ENCODE measurements around the gene HOATZ. TPM values are rescaled to one million over a fixed set of nuclear protein-coding genes. Genes with fewer than 3 reads are reported as not detected.

HOATZ gene
- total RNA-seq, 1 experiment from 2014 or later, result not detected

DNA sequence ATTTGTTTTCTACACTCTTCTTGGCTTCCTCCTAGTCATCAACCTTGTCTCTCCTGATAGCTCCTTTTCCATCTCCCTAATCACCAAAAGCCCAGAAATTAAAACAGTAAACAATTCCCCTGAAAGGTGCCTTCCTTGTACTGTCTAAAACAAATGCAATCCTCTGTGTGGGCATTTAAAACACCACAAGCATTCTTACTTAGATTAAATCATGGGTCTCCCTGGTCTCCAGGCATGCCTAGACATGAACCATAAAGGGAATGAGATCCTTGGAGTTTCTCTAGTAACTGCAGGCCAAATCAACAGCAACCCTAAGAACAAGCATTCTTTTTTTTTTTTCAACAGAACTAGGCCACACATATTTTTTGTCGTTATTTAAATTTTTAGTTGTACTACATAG is 4.3 kb upstream of the HOATZ start:
- no peak overlapping the region for H3K9ac ChIP-seq (ENCODE audit: low read length)
- BruUV-seq (replicated peaks), result no TSS peak
- ChIA-PET RAD21 (ENCODE audit: low non-redundant PET in 1 of 2, low total read pairs in 2 of 2, uncharacterized antibody in 2 of 2, unreplicated experiment in 2 of 2) (no interaction called here), CTCF (no interaction called here), POLR2A (no interaction called here)
- intact Hi-C loops (cut with micrococcal nuclease), result no loop called here
- no peaks in the 10 kb centered on the region for H3K36me3 ChIP-seq (ENCODE audit: control insufficient read depth in 1 of 2, insufficient read depth in 2 of 2, low read length in 2 of 2)
- H3K4me3 ChIP-seq (replicated peaks in 1 of 2; ENCODE audit: low read depth in 1 of 2, low read length in 2 of 2), result no peak overlapping the region
- no peaks in the 10 kb centered on the region for H3K9me3 ChIP-seq (ENCODE audit: control insufficient read depth in 1 of 2, insufficient read depth in 1 of 2, low read depth in 1 of 2, low read length in 2 of 2)
- no peak overlapping the region for H3K27ac ChIP-seq (ENCODE audit: low read depth, low read length)
- no peaks in the 10 kb centered on the region for H3K4me1 ChIP-seq (ENCODE audit: control insufficient read depth in 1 of 2, insufficient read depth in 2 of 2, low read length in 2 of 2)
- no peak for TF ChIP-seq EGR1 (IDR thresholded peaks at IDR 0.05; ENCODE audit: low read depth)
- TF ChIP-seq, protein P1, sequence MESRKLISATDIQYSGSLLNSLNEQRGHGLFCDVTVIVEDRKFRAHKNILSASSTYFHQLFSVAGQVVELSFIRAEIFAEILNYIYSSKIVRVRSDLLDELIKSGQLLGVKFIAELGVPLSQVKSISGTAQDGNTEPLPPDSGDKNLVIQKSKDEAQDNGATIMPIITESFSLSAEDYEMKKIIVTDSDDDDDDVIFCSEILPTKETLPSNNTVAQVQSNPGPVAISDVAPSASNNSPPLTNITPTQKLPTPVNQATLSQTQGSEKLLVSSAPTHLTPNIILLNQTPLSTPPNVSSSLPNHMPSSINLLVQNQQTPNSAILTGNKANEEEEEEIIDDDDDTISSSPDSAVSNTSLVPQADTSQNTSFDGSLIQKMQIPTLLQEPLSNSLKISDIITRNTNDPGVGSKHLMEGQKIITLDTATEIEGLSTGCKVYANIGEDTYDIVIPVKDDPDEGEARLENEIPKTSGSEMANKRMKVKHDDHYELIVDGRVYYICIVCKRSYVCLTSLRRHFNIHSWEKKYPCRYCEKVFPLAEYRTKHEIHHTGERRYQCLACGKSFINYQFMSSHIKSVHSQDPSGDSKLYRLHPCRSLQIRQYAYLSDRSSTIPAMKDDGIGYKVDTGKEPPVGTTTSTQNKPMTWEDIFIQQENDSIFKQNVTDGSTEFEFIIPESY (IDR thresholded peaks at IDR 0.05; ENCODE audit: extremely low read depth, insufficient replicate concordance, low read length), result no peak
- TF ChIP-seq SP1 (IDR thresholded peaks at IDR 0.05; ENCODE audit: low read depth), result no peak
- TF ChIP-seq CEBPB (IDR thresholded peaks at IDR 0.05; ENCODE audit: low read depth), result no peak
- TF ChIP-seq EZH2phosphoT487 (IDR thresholded peaks at IDR 0.05; ENCODE audit: borderline replicate concordance), result no peak
- no peak for TF ChIP-seq SRF (IDR thresholded peaks at IDR 0.05; ENCODE audit: low read depth)
- TF ChIP-seq ZNF274 (IDR thresholded peaks at IDR 0.05; ENCODE audit: low read depth, low read length), result no peak
- no peak for TF ChIP-seq SIN3A (IDR thresholded peaks at IDR 0.05; ENCODE audit: low read depth)
- no peak for TF ChIP-seq TCF7L2 (IDR thresholded peaks at IDR 0.05; ENCODE audit: borderline replicate concordance, extremely low read depth, insufficient read depth, insufficient read length)
- TF ChIP-seq JUND (IDR thresholded peaks at IDR 0.05), result no peak
- H2AFZ ChIP-seq (ENCODE audit: low read depth, low read length, poor library complexity, severe bottlenecking), result no peak overlapping the region
- H3K4me2 ChIP-seq (ENCODE audit: low read length), result no peak overlapping the region
- no peak for DNase-seq (ENCODE audit: low read depth, low spot score)
- H3K79me2 ChIP-seq (ENCODE audit: insufficient read depth, low read length), result no peaks in the 10 kb centered on the region
- H4K20me1 ChIP-seq (ENCODE audit: insufficient read depth), result no peaks in the 10 kb centered on the region
- H3K27me3 ChIP-seq (ENCODE audit: insufficient read depth, low read length), result no peaks in the 10 kb centered on the region
- no peaks in the 10 kb centered on the region for H3K9me2 ChIP-seq (ENCODE audit: insufficient read depth)
- no peak for ATAC-seq
